ENCODE data around the gene MAS1. TPM values are rescaled to one million over a fixed set of nuclear protein-coding genes. Genes with fewer than 3 reads are reported as not detected.

MAS1 gene
- total RNA-seq, 1 experiment from 2014 or later, result not detected

DNA sequence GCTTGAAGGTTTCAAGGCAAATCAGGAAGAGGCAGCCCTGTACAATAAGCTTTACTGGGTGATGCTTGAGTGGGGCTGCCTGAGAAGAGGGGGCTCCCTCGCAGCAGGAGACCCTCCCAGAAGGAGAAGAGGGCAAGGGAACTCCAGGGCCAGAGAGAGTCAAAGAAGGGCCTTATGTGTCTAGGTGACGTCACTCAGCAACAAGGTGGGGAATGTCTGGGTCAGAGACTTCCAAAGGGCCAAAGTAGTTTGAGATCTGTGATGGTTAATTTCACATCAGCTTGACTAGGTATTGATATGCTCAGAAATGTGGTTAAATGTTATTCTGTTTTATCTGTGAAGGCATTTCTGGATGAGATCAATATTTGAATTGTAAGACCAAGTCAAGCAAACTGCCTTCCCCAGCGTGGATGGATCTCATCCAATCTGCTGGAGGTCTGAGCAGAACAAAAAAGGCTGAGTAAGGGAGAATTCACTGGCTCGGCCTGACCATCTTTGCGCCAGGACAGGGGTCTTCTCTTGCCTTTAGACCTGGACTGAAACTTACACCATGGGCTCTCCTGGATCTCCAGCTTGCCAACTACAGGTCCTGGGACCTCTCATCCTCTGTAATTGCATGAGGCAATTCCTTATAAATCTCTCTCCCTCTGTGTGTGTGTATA is 35.9 kb downstream of the MAS1 start:
- H3K27ac ChIP-seq (ENCODE audit: low read depth, low read length, poor library complexity, severe bottlenecking), result no peak overlapping the region

DNA sequence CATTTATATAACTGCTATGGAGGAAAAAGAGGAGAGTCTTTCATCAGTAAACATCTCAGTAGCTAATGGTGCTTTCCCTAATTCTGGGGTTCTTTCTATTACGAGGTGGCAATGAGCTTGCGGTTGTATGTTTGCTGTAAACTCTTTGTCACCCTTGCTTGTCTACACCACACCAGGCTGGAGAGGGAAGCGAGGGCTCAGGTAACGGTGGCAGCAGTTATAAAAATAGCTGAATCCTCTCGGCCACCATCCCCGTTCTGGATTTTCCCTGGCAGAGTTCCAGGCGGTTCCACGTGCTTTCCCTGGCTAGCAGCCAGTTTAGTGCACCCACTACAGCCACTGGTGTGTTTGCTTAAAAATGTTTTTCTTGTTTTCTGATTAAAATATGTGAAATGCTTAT is 39.0 kb downstream of the MAS1 start:
- H3K4me3 ChIP-seq (ENCODE audit: low read depth, low read length, poor library complexity, severe bottlenecking), result no peak overlapping the region

More for the DNA sequence above, 35.9 kb downstream of the MAS1 start:
- Histone ChIP-seq H3K4me1 (ENCODE audit: insufficient read depth, low read length, poor library complexity, severe bottlenecking) (no peaks in the 10 kb centered on the region), H3K9me3 (ENCODE audit: low read depth, low read length, poor library complexity, severe bottlenecking) (no peaks in the 10 kb centered on the region), H3K4me3 (ENCODE audit: low read depth, low read length, poor library complexity, severe bottlenecking) (no peak overlapping the region), H3K27me3 (replicated peaks; ENCODE audit: insufficient read depth, low read depth, low read length, poor library complexity) (no peaks in the 10 kb centered on the region), H3K36me3 (ENCODE audit: insufficient read depth, low read length, poor library complexity, severe bottlenecking) (no peaks in the 10 kb centered on the region)
- POLR2A ChIA-PET (ENCODE audit: low non-redundant PET), result no interaction called here
- CTCF ChIA-PET, result no interaction called here
- BruUV-seq (replicated peaks), result no TSS peak
- TF ChIP-seq EZH2 (IDR thresholded peaks at IDR 0.05; ENCODE audit: borderline replicate concordance, low read depth, low read length, poor library complexity, severe bottlenecking), result no peak
- TF ChIP-seq, protein P1, sequence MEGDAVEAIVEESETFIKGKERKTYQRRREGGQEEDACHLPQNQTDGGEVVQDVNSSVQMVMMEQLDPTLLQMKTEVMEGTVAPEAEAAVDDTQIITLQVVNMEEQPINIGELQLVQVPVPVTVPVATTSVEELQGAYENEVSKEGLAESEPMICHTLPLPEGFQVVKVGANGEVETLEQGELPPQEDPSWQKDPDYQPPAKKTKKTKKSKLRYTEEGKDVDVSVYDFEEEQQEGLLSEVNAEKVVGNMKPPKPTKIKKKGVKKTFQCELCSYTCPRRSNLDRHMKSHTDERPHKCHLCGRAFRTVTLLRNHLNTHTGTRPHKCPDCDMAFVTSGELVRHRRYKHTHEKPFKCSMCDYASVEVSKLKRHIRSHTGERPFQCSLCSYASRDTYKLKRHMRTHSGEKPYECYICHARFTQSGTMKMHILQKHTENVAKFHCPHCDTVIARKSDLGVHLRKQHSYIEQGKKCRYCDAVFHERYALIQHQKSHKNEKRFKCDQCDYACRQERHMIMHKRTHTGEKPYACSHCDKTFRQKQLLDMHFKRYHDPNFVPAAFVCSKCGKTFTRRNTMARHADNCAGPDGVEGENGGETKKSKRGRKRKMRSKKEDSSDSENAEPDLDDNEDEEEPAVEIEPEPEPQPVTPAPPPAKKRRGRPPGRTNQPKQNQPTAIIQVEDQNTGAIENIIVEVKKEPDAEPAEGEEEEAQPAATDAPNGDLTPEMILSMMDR (conservative IDR thresholded peaks at IDR 0.05; ENCODE audit: low read depth, low read length), result no peak
- intact Hi-C loops (cut with micrococcal nuclease; ENCODE audit: unreplicated experiment), result no loop called here
- no peak for DNase-seq (ENCODE audit: low spot score)

DNA sequence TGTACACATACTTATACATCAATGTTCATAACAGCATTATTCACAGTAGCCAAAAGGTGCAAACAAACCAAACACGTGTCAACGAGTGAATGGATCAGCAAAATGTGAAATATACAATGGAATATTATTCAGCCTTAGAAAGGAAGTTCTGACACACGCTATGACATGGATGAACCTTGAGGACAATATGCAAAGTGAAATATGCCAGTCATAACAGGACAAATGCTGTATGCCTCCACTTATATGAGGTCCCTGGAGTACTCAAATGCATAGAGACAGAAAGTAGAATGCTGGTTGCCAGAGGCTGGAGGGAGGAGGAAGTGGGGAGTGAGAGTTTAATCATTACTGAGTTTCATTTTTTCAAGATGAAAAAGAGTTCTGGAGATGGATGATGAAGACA is 40.3 kb downstream of the MAS1 start:
- POLR2A ChIA-PET (ENCODE audit: low non-redundant PET), result no interaction called here
- CTCF ChIA-PET, result no interaction called here
- intact Hi-C loops (cut with micrococcal nuclease; ENCODE audit: unreplicated experiment), result no loop called here

More for the DNA sequence above, 39.0 kb downstream of the MAS1 start:
- no peaks in the 10 kb centered on the region for H3K36me3 ChIP-seq (ENCODE audit: insufficient read depth, low read length, poor library complexity, severe bottlenecking)
- no TSS peak for BruUV-seq (replicated peaks)
- no peaks in the 10 kb centered on the region for H3K27me3 ChIP-seq (replicated peaks; ENCODE audit: insufficient read depth, low read depth, low read length, poor library complexity)
- POLR2A ChIA-PET (ENCODE audit: low non-redundant PET), result no interaction called here
- H3K4me1 ChIP-seq (ENCODE audit: insufficient read depth, low read length, poor library complexity, severe bottlenecking), result no peaks in the 10 kb centered on the region
- no peak overlapping the region for H3K27ac ChIP-seq (ENCODE audit: low read depth, low read length, poor library complexity, severe bottlenecking)
- no peak for TF ChIP-seq EZH2 (IDR thresholded peaks at IDR 0.05; ENCODE audit: borderline replicate concordance, low read depth, low read length, poor library complexity, severe bottlenecking)
- TF ChIP-seq, protein P1 (conservative IDR thresholded peaks at IDR 0.05; ENCODE audit: low read depth, low read length), result no peak
- CTCF ChIA-PET, result no interaction called here
- intact Hi-C loops (cut with micrococcal nuclease; ENCODE audit: unreplicated experiment), result no loop called here
- no peaks in the 10 kb centered on the region for H3K9me3 ChIP-seq (ENCODE audit: low read depth, low read length, poor library complexity, severe bottlenecking)
- DNase-seq (ENCODE audit: low spot score), result peak; percentile 28

More for the DNA sequence above, 40.3 kb downstream of the MAS1 start:
- peaks cover 3% of the 10 kb centered on the region for H3K9me3 ChIP-seq (ENCODE audit: low read depth, low read length, poor library complexity, severe bottlenecking)
- TF ChIP-seq, protein P1 (conservative IDR thresholded peaks at IDR 0.05; ENCODE audit: low read depth, low read length), result no peak
- no peak for TF ChIP-seq EZH2 (IDR thresholded peaks at IDR 0.05; ENCODE audit: borderline replicate concordance, low read depth, low read length, poor library complexity, severe bottlenecking)
- peaks cover 4% of the 10 kb centered on the region for H3K27me3 ChIP-seq (replicated peaks; ENCODE audit: insufficient read depth, low read depth, low read length, poor library complexity)
- H3K27ac ChIP-seq (ENCODE audit: low read depth, low read length, poor library complexity, severe bottlenecking), result no peak overlapping the region
- no peaks in the 10 kb centered on the region for H3K36me3 ChIP-seq (ENCODE audit: insufficient read depth, low read length, poor library complexity, severe bottlenecking)
- no TSS peak for BruUV-seq (replicated peaks)
- DNase-seq (ENCODE audit: low spot score), result no peak
- H3K4me3 ChIP-seq (ENCODE audit: low read depth, low read length, poor library complexity, severe bottlenecking), result no peak overlapping the region
- H3K4me1 ChIP-seq (ENCODE audit: insufficient read depth, low read length, poor library complexity, severe bottlenecking), result no peaks in the 10 kb centered on the region

All from A673 (cell line).